Measurements from ENCODE around the gene CTNNA2. TPM values are rescaled to one million over a fixed set of nuclear protein-coding genes. Genes with fewer than 3 reads are reported as not detected.

Gene CTNNA2
- total RNA-seq, 1 experiment from 2014 or later: 5.5 TPM

- H3K9ac ChIP-seq (ENCODE audit: extremely low read depth, insufficient read length, low read length): no peak overlapping the region
Measured at GRCh38 chr2:79716266-79716665, 203.4 kb downstream of the CTNNA2 start.

More at GRCh38 chr2:79716266-79716665, 203.4 kb downstream of the CTNNA2 start:
- Mint-ChIP-seq H3K4me3 (no peak overlapping the region), H3K36me3 (ENCODE audit: insufficient read depth in 1 of 3, low read depth in 3 of 3) (no peaks in the 10 kb centered on the region), H3K27me3 (ENCODE audit: low read depth) (no peaks in the 10 kb centered on the region), H3K4me1 (peaks cover 11% of the 10 kb centered on the region in 2 experiments), H3K9me3 (no peaks in the 10 kb centered on the region), H3K27ac (peak overlapping the region in 1 of 3 experiments; percentile 80; a peak in 1 of 7 replicates)
- Histone ChIP-seq H4K91ac (ENCODE audit: insufficient read length, low read depth, low read length) (no peak overlapping the region), H3K23ac (ENCODE audit: insufficient read length, low read depth, low read length) (no peak overlapping the region), H3K79me1 (ENCODE audit: insufficient read depth, low read depth, low read length, poor library complexity, severe bottlenecking) (no peaks in the 10 kb centered on the region), H3K56ac (ENCODE audit: insufficient read length, low read depth, low read length) (no peak overlapping the region), H2BK5ac (ENCODE audit: insufficient read length, low read length) (no peak overlapping the region), H3K23me2 (ENCODE audit: insufficient read length, low read depth, low read length, poor library complexity, severe bottlenecking) (no peaks in the 10 kb centered on the region), H3K27ac (ENCODE audit: insufficient read length, low read depth, low read length) (no peak overlapping the region), H3T11ph (ENCODE audit: low read length) (no peak overlapping the region), H2AFZ (ENCODE audit: low read length) (no peak overlapping the region), H2BK15ac (ENCODE audit: low read depth, low read length) (no peak overlapping the region), H3K27me3 (ENCODE audit: insufficient read depth, low read length) (no peaks in the 10 kb centered on the region), H4K8ac (replicated peaks; ENCODE audit: insufficient read length, low read depth, low read length) (no peak overlapping the region), H3K4me1 (ENCODE audit: insufficient read depth, low read length) (peaks cover 5% of the 10 kb centered on the region; the same call in 1 of the 2 replicates), H3K4me2 (ENCODE audit: insufficient read depth, insufficient read length, low read length) (no peak overlapping the region), H2BK120ac (ENCODE audit: low read depth, low read length, poor library complexity, severe bottlenecking) (no peak overlapping the region), H3K79me2 (ENCODE audit: insufficient read depth, low read length) (no peaks in the 10 kb centered on the region), H4K20me1 (ENCODE audit: control insufficient read depth, insufficient read depth, insufficient read length) (no peaks in the 10 kb centered on the region), H3K4ac (ENCODE audit: low read depth, low read length) (no peak overlapping the region), H3K14ac (ENCODE audit: insufficient read depth, low read length) (no peak overlapping the region), H2BK12ac (ENCODE audit: insufficient read length, low read depth, low read length) (no peak overlapping the region), H2BK20ac (ENCODE audit: low read depth, low read length, poor library complexity, severe bottlenecking) (no peak overlapping the region), H2AK5ac (ENCODE audit: insufficient read length, low read length) (no peak overlapping the region), H3K9me3 (ENCODE audit: control insufficient read depth, low read depth, low read length) (no peaks in the 10 kb centered on the region), H3K18ac (ENCODE audit: insufficient read length, low read depth, low read length) (no peak overlapping the region), H4K5ac (ENCODE audit: insufficient read length, low read depth, low read length) (no peak overlapping the region)
- DNase-seq: no peak
- WGBS (ENCODE audit: extremely low coverage, insufficient read length, low lambda C conversion rate): no CpG with 5 or more reads among the region's 4 CpGs
- TF ChIP-seq CTCF (conservative IDR thresholded peaks at IDR 0.05): no peak

Data from H9 (cell line).